K562 (cell line): ENCODE measurements around the gene PRSS12. TPM values are rescaled to one million over a fixed set of nuclear protein-coding genes. Genes with fewer than 3 reads are reported as not detected.
"Not testable (repeated sequence)": the region's sequence is repeated elsewhere in the genome, so short reads cannot be mapped to it uniquely, and the experiment has no call there.

Experiments used
- ATAC-seq: fragments of 200-7000 bp; cut with Tn5 transposase; 3 replicates; pipeline ENCODE4 v1.9.1; 2020; ENCODE audit warnings: moderate library complexity
- BruUV-seq: library from RNA; stranded (reverse); fragments of 400-500 nt; replicated peaks from 2 replicates; lab custom pipeline; 2021; lab: Mats Ljungman, UMichigan
- CTCF ChIA-PET: fragments of 300-600 bp; formaldehyde crosslinking; extraction: SDS; loops from one replicate; lab custom pipeline; 2021; ENCODE audit warnings: low intra/inter-chr PET ratio; lab: Yijun Ruan, JAX
- POLR2A ChIA-PET: fragments of 300-600, 350-650 bp; sonication (Branson Sonifier 250); formaldehyde crosslinking; extraction: SDS; loops from one replicate; lab custom pipeline; 2021; ENCODE audit warnings: antibody characterized with exemption, inconsistent platforms; lab: Yijun Ruan, JAX
- DNase-seq, 4 experiments: peaks; one replicate each; pipeline versions ENCODE4 v3.0.0 to v3.0.0-alpha.2; 2011 to 2018; ENCODE audit warnings: low spot score in 3 of 4, mixed read lengths in 3 of 4; ENCODE audit errors: extremely low read depth in 1 of 4
- FAIRE-seq: peaks from 2 replicates; lab custom pipeline; 2011; peaks lifted over from hg19 to GRCh38; lab: Jason Lieb, UNC
- H2AFZ ChIP-seq: 2 replicates; pipeline ENCODE4 v1.6.0; 2011; ENCODE audit warnings: low read depth, low read length, control low read depth, inconsistent platforms
- H3K27ac ChIP-seq: fragments of 200-600 bp; 3 replicates; pipeline ENCODE4 v1.8.0; 2011; ENCODE audit warnings: low read depth, mild to moderate bottlenecking, control low read depth, inconsistent platforms, low read length, moderate library complexity, mixed read lengths; ENCODE audit errors: extremely low read depth
- H3K27me3 ChIP-seq, 2 experiments: fragments of 300-600 bp in 1 of 2; 2 replicates in 1 of 2; 3 replicates in 1 of 2; pipeline versions ENCODE4 v1.6.0 to v1.8.0; 2011; ENCODE audit warnings: inconsistent platforms in 2 of 2, low read length in 2 of 2, mild to moderate bottlenecking in 1 of 2, mixed read lengths in 1 of 2, moderate library complexity in 1 of 2; ENCODE audit not compliant: control insufficient read depth in 2 of 2, insufficient read depth in 2 of 2
- H3K36me3 ChIP-seq: fragments of 300-600 bp; 3 replicates; pipeline ENCODE4 v1.8.0; 2011; ENCODE audit warnings: mild to moderate bottlenecking, low read length, inconsistent platforms; ENCODE audit not compliant: control insufficient read depth, insufficient read depth
- H3K4me1 ChIP-seq, 2 experiments: fragments of 200-600 bp in 1 of 2; replicated peaks in 1 of 2; 2 replicates in 1 of 2; 3 replicates in 1 of 2; pipeline versions ENCODE4 v1.5.1 to v1.8.0; 2011; ENCODE audit warnings: inconsistent platforms in 2 of 2, low read length in 2 of 2, mild to moderate bottlenecking in 1 of 2, mixed read lengths in 1 of 2, moderate library complexity in 1 of 2; ENCODE audit not compliant: control insufficient read depth in 2 of 2, insufficient read depth in 2 of 2
- H3K4me2 ChIP-seq: 2 replicates; pipeline ENCODE4 v1.6.1; 2011; ENCODE audit warnings: low read length, control low read depth, inconsistent platforms, mixed read lengths; ENCODE audit not compliant: insufficient read depth
- H3K4me3 ChIP-seq: fragments of 200-600 bp; sonication (generic), shearing (Covaris generic); 2 replicates; pipeline ENCODE4 v1.5.1; 2016; ENCODE audit warnings: control low read depth, inconsistent platforms
- H3K79me2 ChIP-seq: fragments of 200-600 bp; 3 replicates; pipeline ENCODE4 v1.8.0; 2011; ENCODE audit warnings: low read length, inconsistent platforms; ENCODE audit not compliant: control insufficient read depth, insufficient read depth
- H3K9ac ChIP-seq, 2 experiments: 2 replicates each; pipeline versions ENCODE4 v1.6.0 to v1.6.1; 2011; ENCODE audit warnings: low read depth in 2 of 2, low read length in 2 of 2, control low read depth in 1 of 2, inconsistent platforms in 1 of 2, mild to moderate bottlenecking in 1 of 2, mixed read lengths in 1 of 2; ENCODE audit not compliant: insufficient read depth in 1 of 2
- H3K9me1 ChIP-seq: one replicate; pipeline ENCODE4 v1.6.0; 2011; ENCODE audit warnings: inconsistent platforms, mild to moderate bottlenecking, low read length, moderate library complexity; ENCODE audit not compliant: control insufficient read depth, insufficient read depth
- H3K9me3 ChIP-seq: replicated peaks from 2 replicates; pipeline ENCODE4 v1.5.1; 2011; ENCODE audit warnings: low read depth, low read length, inconsistent platforms; ENCODE audit not compliant: control insufficient read depth, insufficient read depth
- H4K20me1 ChIP-seq: replicated peaks from 2 replicates; pipeline ENCODE4 v1.6.1; 2011; ENCODE audit warnings: low read length, inconsistent platforms, mixed read lengths; ENCODE audit not compliant: control insufficient read depth, insufficient read depth
- HMG20B ChIP-seq: fragments of 250-450 bp; sonication (Bioruptor Pico); IDR thresholded peaks from 2 replicates; pipeline ENCODE4 v1.5.0; 2021; ENCODE audit warnings: mild to moderate bottlenecking
- NFATC3 ChIP-seq: fragments of 450-650 bp; IDR thresholded peaks from 2 replicates; pipeline ENCODE4 v1.6.1; 2017; ENCODE audit warnings: mild to moderate bottlenecking
- PURB ChIP-seq: sonication (generic); formaldehyde crosslinking; IDR thresholded peaks from 2 replicates; pipeline ENCODE4 v1.9.0; 2021; ENCODE audit warnings: low read depth, mild to moderate bottlenecking, missing genetic modification reagents
- RCOR1 ChIP-seq, 2 experiments: IDR thresholded peaks; 2 replicates each; pipeline ENCODE4 v1.6.1; 2012; ENCODE audit warnings: low read depth in 2 of 2, low read length in 2 of 2, borderline replicate concordance in 1 of 2, improper control_type of control experiment in 1 of 2
- WGBS: fragments of 100-300 bp; shearing (Covaris generic); methylation state at CpG from one replicate; pipeline ENCODE4 v1.1.6; 2016; ENCODE audit warnings: low coverage, mixed read lengths; ENCODE audit not compliant: insufficient coverage; ENCODE audit errors: missing lambda C conversion rate; 5-methylcytosine and 5-hydroxymethylcytosine counted together
- in situ Hi-C: fragments of 300-500 bp; cut with MboI; formaldehyde crosslinking; loops from 4 replicates; pipeline ENCODE4 v1.15.0; 2018; ENCODE audit warnings: inconsistent platforms, mixed read lengths
- intact Hi-C: fragments of 100-400 bp; cut with micrococcal nuclease; formaldehyde crosslinking; loops from 2 replicates; pipeline ENCODE4 v1.14.2; 2022
- polyA plus RNA-seq, 8 experiments: library from polyadenylated mRNA; depleted of rRNA in 4 of 8; stranded (reverse) in 5 of 8; unstranded in 3 of 8; fragments of >200 nt; fragmentation: Nextera tagmentation in 2 of 8; fragmentation: Illumina TruSeq in 1 of 8; extraction: Ambion mirVana in 2 of 8; extraction: Trizol in 1 of 8; gene quantifications; 2 replicates each; pipeline versions ENCODE4 v1.2.1 to v1.2.3, GENCODE V29; 2011 to 2014; ENCODE audit warnings: inconsistent platforms in 1 of 8, missing spikeins in 1 of 8
- total RNA-seq, 7 experiments: library from RNA; depleted of rRNA in 6 of 7; stranded (reverse); fragments of >200 nt in 6 of 7; fragmentation: Illumina TruSeq in 2 of 7; extraction: Trizol in 2 of 7; gene quantifications; 2 replicates each; pipeline versions ENCODE4 v1.2.1 to v1.2.3, GENCODE V29; 2011 to 2021; ENCODE audit warnings: low replicate concordance in 1 of 7

PRSS12 gene
- total and polyA plus RNA-seq, 9 of the 15 experiments (the other 6 are each of a cell fraction or from before 2014, with no cell fraction given) = 0.06 to 0.11 (median 0.09) TPM; not detected in 6

DNA sequence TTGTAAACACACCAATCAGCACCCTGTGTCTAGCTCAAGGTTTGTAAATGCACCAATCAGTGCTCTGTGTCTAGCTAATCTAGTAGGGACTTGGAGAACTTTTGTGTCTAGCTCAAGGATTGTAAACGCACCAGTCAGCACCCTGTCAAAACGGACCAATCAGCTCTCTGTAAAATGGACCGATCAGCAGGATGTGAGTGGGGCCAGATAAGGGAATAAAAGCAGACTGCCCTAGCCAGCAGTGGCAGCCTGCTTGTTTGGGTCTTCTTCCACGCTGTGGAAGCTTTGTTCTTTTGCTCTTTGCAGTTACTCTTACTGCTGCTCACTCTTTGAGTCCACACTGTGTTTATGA, 86.7 kb downstream of the PRSS12 start:
- POLR2A ChIA-PET = interaction anchor here (0.7 kb wide), 1 partner anchor 8 kb away, joined by 3 read pairs; no protein-coding TSS in a partner anchor
- H3K27me3 ChIP-seq, H3K9me3 ChIP-seq, H3K79me2 ChIP-seq, H3K36me3 ChIP-seq, H3K4me1 ChIP-seq, H3K4me2 ChIP-seq, H2AFZ ChIP-seq, intact Hi-C loops, H3K9ac ChIP-seq, BruUV-seq, H3K27ac ChIP-seq, in situ Hi-C loops, H3K4me3 ChIP-seq, H4K20me1 ChIP-seq, ATAC-seq, CTCF ChIA-PET, DNase-seq, FAIRE-seq, H3K9me1 ChIP-seq: not testable (repeated sequence)
- WGBS = 10% methylated on average over 3 of the region's 4 CpGs

DNA sequence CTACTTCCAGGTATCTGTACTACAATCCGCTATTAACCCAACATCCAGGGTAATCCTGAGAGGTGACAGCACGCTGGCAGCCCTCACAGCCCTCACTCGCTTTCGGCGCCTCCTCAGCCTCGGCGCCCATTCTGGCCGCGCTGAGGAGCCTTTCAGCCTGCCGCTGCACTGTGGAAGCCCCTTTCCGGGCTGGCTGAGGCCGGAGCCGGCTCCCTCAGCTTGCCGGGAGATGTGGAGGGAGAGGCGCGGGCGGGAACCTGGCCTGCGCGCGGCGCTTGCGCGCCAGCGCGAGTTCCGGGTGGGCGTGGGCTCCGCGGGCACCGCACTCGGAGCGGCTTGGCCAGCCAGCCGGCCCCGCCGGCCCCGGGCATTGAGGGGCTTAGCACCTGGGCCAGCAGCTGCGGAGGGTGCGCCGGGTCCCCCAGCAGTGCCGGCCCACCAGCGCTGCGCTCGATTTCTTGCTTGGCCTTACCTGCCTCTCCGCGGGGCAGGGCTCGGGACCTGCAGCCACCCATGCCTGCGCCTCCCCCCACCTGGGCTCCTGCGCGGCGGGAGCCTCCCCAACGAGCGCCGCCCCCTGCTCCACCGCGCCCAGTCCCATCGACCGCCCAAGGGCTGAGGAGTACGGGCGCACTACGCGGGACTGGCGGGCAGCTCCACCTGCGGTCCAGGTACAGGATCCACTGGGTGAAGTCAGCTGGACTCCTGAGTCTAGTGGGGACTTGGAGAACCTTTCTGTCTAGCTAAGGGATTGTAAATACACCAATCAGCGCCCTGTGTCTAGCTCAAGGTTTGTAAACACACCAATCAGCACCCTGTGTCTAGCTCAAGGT, 87.3 kb downstream of the PRSS12 start:
- ATAC-seq (no peak), DNase-seq (no peak), FAIRE-seq (no peak)
- WGBS = 50% methylated on average over 36 of the region's 64 CpGs
- Histone ChIP-seq H3K27me3 (no peaks in the 10 kb centered on the region), H3K9me3 (no peaks in the 10 kb centered on the region), H3K9me1 (no peaks in the 10 kb centered on the region), H4K20me1 (no peaks in the 10 kb centered on the region), H2AFZ (no peak overlapping the region), H3K4me2 (no peak overlapping the region), H3K36me3 (no peaks in the 10 kb centered on the region), H3K4me3 (no peak overlapping the region), H3K4me1 (no peaks in the 10 kb centered on the region), H3K9ac (no peak overlapping the region), H3K27ac (no peak overlapping the region), H3K79me2 (no peaks in the 10 kb centered on the region)
- intact Hi-C loops (no loop called here), in situ Hi-C loops (no loop called here)
- ChIA-PET CTCF (no interaction called here), POLR2A (interaction anchor here (0.7 kb wide), 1 partner anchor 9 kb away, joined by 3 read pairs; no protein-coding TSS in a partner anchor)
- no peak for TF ChIP-seq RCOR1 (IDR thresholded peaks at IDR 0.05; ENCODE audit: borderline replicate concordance in 1 of 2, low read depth in 2 of 2, low read length in 2 of 2)
- no peak for TF ChIP-seq PURB (CRISPR knock-in tag)
- no peak for TF ChIP-seq HMG20B
- TF ChIP-seq NFATC3 = no peak
- BruUV-seq = no TSS peak
